ENCODE measurements around the gene RGMA.
"Not testable (repeated sequence)": the region's sequence is repeated elsewhere in the genome, so short reads cannot be mapped to it uniquely, and the experiment has no call there.

RGMA gene

DNA sequence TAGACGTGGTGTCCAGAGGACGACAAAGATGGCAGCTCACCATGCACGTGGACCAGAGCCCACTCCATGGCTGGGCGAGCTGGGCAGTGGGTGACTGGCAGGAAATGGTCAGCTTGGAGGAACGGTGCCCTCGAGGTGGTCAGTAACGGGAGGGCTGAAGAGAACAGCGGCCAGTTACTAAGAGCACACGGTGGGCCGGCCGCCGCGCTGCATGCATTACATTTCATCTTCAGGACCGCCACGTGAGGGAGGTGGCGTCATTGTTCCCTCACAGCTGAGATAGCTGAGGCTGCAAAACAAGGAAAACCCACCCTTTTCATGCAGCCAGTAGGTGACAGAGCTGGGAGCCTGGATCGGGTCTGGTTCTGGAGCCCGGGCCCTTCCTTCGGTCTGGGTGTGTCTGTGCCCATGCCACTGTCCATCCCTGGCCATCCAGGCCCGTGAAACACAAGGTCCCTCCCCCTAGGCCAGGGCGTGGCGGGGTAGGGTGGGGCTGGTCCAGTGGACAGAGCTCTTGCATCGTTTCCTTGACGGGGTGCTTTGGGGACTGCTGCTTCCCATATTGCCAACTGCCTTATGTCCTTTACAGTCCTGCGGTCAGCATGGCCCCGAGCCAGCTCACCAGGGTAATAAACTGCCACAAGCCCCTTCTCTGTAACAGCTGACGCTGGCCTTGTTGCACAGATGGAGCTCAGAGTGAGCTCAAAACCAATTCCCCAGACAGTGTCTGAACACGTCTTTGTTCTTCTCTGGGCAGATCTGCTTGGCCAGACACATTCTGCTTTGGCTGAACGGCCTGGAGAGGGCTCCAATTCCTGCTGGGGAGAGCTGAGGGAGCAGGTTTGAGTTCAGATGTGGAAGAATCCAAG, 51.8 kb downstream of the RGMA start:
- TF ChIP-seq, protein P1, sequence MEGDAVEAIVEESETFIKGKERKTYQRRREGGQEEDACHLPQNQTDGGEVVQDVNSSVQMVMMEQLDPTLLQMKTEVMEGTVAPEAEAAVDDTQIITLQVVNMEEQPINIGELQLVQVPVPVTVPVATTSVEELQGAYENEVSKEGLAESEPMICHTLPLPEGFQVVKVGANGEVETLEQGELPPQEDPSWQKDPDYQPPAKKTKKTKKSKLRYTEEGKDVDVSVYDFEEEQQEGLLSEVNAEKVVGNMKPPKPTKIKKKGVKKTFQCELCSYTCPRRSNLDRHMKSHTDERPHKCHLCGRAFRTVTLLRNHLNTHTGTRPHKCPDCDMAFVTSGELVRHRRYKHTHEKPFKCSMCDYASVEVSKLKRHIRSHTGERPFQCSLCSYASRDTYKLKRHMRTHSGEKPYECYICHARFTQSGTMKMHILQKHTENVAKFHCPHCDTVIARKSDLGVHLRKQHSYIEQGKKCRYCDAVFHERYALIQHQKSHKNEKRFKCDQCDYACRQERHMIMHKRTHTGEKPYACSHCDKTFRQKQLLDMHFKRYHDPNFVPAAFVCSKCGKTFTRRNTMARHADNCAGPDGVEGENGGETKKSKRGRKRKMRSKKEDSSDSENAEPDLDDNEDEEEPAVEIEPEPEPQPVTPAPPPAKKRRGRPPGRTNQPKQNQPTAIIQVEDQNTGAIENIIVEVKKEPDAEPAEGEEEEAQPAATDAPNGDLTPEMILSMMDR (conservative IDR thresholded peaks at IDR 0.05): no peak
- H3K27ac ChIP-seq: no peak overlapping the region

DNA sequence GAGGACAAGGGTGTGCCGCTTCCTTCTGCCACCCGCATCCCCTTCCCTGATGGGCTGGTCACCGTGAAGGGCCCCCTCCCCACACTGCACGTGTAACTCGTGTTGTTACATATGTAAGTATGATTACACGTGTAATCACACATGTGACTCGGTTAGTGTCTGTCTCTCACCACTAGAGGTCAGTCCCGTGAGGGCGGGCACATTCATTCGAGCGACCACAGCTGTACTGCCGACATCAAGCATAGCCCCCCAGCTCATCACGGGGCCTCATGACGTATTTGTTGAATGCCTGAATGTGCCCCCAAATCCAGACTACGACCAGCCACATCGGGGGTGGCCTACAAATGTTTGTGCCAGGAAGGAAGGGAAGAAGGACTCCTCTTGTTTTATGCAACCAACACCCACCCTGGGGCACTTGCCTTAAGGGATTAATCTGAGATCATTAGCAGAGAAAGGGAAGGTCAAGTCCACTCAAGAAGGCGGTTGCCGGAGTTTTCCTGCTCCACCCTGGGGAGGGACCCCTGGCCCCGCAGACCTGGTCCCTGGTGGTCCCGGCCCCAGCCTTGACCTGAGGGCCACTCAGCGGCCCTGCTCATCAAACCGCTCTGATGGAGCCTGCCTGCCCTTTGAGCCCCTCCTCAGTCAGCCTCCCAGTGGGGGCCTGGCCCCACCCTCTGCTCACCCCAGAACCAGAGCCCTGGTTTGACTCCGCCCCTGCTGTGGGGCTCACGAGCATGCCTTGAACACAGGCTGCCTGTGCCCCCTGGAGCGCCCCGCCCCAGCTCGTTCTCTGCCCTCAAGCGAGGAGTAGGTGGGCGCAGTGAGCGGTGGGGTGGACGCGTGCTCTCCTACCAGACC, 52.8 kb downstream of the RGMA start:
- no peak overlapping the region; the same call in 1 of the 2 replicates for H3K27ac ChIP-seq
- TF ChIP-seq, protein P1 (conservative IDR thresholded peaks at IDR 0.05): peak; percentile 91
- TF ChIP-seq ZFX (IDR thresholded peaks at IDR 0.05): no peak

DNA sequence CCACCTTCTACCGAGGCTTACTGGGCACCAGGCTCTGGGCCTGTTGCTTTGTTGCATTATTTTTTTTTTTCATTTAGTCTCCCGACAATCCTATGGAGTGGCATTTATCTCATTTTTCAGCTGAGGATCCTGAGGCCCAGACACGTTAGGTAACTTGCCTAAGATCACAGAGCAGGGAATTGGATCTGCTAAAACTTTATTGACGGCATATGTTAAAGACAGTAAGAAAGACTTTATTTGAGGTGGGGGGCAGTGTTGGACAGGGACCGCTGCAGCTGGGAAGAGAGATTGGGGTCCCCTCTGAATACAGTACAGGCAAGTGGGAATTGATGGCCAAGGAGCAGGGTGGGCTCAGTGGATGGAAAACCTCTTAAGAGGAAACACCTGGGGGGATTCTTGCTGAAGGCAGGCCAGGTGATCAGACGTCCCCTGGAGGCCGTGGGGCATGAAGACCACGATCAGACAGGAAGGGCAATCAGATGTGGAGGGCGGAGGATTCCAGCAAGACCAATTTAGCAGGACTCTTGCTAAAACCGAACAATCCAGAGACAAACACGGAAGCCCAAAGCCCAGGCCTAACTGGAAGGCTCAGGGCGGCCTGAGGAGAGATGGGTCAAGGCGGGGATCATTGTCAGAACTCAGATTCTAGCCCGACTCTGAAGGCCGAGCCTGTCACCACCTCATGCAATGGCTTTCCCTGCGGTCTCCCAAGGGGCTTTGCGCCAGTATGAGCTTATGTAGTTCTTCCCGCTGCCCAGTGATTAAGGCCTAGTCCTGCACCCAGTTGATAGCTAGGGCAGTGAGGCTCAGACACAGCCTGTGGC, 53.7 kb downstream of the RGMA start:
- H3K27ac ChIP-seq: no peak overlapping the region; the same call in 1 of the 2 replicates
- no peak for TF ChIP-seq ZFX (IDR thresholded peaks at IDR 0.05)
- TF ChIP-seq, protein P1 (conservative IDR thresholded peaks at IDR 0.05): no peak

DNA sequence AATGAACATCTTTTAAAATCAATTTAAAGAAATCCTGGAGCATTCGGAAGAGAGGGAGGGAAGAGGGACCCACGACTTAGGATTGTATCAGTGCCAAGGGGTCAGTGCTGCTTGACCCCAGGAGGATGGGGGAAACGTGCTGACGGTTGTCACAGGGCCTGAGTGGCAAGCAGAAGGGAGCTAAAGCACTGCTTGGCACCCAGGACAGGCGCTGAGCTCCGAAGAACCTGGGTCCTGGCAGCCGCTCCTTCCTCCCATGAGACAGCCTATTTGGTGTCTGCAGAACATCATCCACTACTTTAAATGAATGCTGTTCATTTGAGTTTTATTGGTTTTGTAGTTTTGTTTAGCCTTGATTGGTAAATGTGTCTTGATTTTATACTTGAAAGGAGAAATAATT, 54.5 kb downstream of the RGMA start:
- no peak overlapping the region for H3K27ac ChIP-seq
- no peak for TF ChIP-seq ZFX (IDR thresholded peaks at IDR 0.05)
- TF ChIP-seq, protein P1 (conservative IDR thresholded peaks at IDR 0.05): no peak

DNA sequence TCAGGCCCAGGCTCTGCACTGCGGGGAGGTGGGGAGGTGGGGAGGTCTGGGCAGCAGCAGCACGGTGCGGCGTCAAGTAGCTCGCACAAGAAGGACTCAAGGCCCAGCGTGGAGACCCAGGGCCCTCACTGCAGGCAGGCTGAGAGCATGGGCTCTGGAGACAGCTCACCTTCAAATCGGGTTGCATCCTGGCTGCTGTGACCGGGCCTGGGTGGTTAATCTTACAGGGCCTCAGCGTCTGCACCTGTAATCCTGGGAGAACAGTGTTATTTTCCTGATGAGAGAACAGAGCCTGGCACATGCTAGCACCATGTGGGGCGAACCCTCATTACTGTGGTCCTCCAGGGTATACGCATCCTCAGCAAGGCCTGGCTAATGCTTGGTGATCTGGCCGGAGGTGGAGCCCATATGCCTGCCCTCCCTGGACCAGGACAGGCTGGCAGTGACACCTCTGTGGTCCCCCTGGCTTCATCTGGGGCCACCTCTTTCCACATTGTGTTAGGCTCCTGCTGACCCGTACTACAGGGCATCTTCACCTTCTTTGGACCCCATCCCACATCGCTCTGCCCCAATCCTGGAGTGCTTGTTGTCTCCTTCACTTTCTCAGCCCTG, 55.5 kb downstream of the RGMA start:
- H3K27ac ChIP-seq: no peak overlapping the region
- TF ChIP-seq ZFX (IDR thresholded peaks at IDR 0.05): no peak
- TF ChIP-seq, protein P1 (conservative IDR thresholded peaks at IDR 0.05): no peak

DNA sequence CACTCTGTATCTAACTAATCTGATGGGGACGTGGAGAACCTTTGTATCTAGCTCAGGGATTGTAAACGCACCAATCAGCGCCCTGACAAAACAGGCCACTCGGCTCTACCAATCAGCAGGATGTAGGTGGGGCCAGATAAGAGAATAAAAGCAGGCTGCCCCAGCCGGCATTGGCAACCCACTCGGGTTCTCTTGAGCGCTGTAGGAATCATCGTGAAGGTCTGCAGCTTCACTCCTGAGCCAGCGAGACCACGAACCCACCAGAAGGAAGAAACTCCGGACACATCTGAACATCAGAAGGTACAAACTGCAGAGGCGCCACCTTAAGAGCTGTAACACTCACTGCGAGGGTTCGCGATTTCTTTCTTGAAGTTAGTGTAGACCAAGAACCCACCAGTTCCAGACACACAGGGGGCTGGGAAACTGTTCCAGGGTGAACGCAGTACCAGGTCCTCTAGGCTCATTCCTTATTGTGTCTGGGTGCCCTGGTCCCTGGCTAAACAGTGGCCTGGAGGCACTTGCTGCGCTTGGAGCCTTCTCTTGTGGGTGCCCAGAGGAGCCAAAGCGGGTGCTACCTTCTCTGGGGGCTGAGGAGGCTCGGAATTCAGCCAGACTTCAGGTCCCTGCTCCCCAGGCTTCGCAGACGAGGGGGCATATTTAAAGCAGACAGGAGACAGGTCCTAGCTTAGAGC, 56.4 kb downstream of the RGMA start:
- not testable (repeated sequence) for H3K27ac ChIP-seq

DNA sequence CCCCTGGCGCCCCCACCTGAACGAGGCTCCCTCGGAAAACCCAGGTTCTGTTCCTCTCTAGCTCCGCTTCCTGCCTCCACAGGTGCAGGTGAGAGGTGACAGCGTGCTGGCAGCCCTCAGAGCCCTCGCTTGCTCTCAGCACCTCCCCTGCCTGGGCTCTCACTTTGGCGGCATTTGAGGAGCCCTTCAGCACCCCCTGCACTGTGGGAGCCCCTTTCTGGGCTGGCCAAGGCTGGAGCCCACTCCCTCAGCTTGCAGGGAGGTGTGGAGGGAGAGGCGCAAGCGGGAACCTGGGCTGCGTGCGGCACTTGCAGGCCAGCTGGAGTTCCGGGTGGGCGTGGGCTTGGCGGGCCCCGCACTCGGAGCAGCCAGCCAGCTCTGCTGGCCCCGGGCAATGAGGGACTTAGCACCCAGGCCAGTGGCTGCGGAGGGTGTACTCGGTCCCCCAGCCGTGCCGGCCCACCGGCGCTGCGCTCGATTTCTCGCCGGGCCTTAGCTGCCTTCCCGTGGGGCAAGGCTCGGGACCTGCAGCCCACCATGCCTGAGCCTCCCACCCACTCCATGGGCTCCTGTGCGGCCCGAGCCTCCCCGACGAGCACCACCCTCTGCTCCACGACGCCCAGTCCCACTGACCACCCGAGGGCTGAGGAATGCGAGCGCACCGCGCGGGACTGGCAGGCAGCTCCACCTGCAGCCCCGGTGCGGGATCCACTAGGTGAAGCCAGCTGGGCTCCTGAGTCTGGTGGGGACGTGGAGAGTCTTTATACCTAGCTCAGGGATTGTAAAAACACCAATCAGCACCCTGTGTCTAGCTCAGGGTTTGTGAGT, 57.2 kb downstream of the RGMA start:
- not testable (repeated sequence) for H3K27ac ChIP-seq

All from C4-2B (cell line).